Mucosa of rectum (tissue), 2 donors: ENCODE data around the gene MGST2.
A peak's percentile ranks its signal among the peaks of the same experiment; 100 is the strongest.

ENCODE experiments used
- H3K27ac ChIP-seq, 2 donors: one replicate each; pipeline ENCODE4 v1.7.0; 2013; ENCODE audit warnings: inconsistent platforms in 2 of 2, low read depth in 2 of 2, low read length in 2 of 2
- H3K27me3 ChIP-seq, 2 donors: one replicate each; pipeline ENCODE4 v1.7.0; 2013; ENCODE audit warnings: low read length in 2 of 2; ENCODE audit not compliant: control insufficient read depth in 2 of 2, insufficient read depth in 2 of 2
- H3K36me3 ChIP-seq, 2 donors: one replicate each; pipeline ENCODE4 v1.7.0; 2013; ENCODE audit warnings: low read length in 2 of 2; ENCODE audit not compliant: control insufficient read depth in 2 of 2, insufficient read depth in 2 of 2
- H3K4me1 ChIP-seq, 2 donors: one replicate each; pipeline ENCODE4 v1.7.0; 2013; ENCODE audit warnings: low read length in 2 of 2, mild to moderate bottlenecking in 1 of 2; ENCODE audit not compliant: control insufficient read depth in 2 of 2, insufficient read depth in 2 of 2
- H3K4me3 ChIP-seq, 2 donors: one replicate each; pipeline ENCODE4 v1.7.0; 2013; ENCODE audit warnings: low read length in 2 of 2
- H3K9ac ChIP-seq, 2 donors: one replicate each; pipeline ENCODE4 v1.7.0; 2013; ENCODE audit warnings: low read length in 2 of 2, low read depth in 1 of 2, mild to moderate bottlenecking in 1 of 2
- H3K9me3 ChIP-seq, 2 donors: one replicate each; pipeline ENCODE4 v1.7.0; 2013; ENCODE audit warnings: low read length in 2 of 2; ENCODE audit not compliant: control insufficient read depth in 2 of 2
- donor health status: healthy.
- donor health status: Normal muscosa, but diverticular disease.

Gene MGST2

DNA sequence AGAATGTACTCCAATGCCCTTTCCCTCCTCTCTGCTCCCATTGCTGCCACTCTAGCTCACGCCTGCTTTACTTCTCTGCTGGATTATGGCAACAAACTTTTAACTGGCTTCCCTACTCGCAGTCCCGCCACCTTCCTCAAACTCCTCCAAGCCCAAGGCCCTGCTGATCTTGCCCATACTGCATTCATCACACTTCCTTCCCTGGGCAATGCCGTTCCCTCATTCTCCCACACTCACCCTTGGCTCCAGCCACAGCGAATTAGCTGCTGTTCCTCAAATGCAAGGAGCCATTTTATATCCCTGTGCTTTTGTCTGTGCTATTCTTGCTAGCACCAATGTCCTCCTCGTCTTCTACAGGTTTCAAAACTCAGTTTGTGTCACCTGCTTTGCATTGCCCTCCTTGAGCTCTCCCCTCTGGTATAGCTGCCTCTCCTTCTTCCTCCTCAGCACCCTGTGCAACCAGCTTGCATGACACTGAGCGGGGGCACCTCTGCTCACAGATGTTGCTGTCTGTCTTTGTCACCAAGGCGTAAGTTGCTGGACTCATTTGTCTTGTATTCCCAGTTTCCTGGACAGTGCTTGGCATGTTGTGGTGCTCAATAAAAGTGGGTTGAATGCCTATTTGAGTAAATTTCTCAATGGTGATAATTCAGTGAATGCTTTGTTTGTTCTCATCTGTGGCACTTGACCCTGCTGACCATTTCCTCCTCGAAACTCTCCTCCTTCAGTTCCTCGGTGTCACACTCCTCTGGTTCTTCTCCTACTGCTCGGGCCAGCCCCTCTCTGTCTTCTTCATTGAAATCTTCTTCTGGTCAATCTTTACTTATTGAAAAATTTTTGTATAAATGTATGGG, 22.4 kb upstream of the MGST2 start:
- Histone ChIP-seq H3K27me3 (no peaks in the 10 kb centered on the region), H3K36me3 (no peaks in the 10 kb centered on the region), H3K4me1 (no peaks in the 10 kb centered on the region), H3K27ac (no peak overlapping the region), H3K9me3 (peaks cover 0 to 3% of the 10 kb centered on the region in 2 donors), H3K4me3 (no peak overlapping the region), H3K9ac (no peak overlapping the region)

DNA sequence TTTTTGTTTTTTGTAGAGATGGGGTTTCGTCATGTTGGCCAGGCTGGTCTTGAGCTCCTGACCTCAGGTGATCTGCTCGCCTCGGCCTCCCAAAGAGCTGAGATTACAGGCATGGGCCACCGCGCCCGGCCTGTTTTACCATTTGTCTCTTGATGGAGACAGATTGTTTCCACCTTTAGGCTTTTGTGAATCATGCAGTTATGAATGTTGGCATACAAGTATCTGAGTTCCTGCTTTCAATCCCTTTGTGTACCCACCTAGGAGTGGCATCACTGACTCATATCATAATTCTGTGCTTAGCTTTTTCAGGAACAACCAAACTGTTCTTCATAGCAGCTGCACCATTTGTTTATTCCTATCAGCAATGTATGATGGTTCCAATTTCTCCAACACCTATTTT, 20.2 kb upstream of the MGST2 start:
- H3K4me3 ChIP-seq = no peak overlapping the region
- H3K9ac ChIP-seq = no peak overlapping the region
- H3K4me1 ChIP-seq = no peaks in the 10 kb centered on the region
- no peaks in the 10 kb centered on the region for H3K36me3 ChIP-seq
- H3K27ac ChIP-seq = no peak overlapping the region
- H3K9me3 ChIP-seq = no peaks in the 10 kb centered on the region
- no peaks in the 10 kb centered on the region for H3K27me3 ChIP-seq

DNA sequence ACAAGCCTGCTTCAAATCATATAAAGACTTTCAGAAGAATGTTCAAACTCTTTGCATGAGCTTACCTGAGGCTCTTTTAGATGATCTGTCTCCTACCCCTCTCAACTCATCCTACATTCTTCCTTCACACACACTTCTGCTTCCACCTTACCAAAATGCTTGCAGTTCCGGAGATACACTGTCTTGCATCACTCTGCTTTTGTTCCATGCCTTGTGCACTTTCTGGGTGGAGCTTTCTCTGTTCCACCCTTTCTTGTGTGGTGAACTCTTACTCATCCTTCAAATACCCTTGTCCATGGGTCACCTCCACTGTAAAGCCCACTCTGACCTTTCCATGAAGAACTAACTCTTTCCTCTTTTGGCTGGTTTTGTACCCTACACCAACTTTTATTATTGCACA, 18.4 kb upstream of the MGST2 start:
- H3K27me3 ChIP-seq = no peaks in the 10 kb centered on the region
- H3K27ac ChIP-seq = no peak overlapping the region
- no peaks in the 10 kb centered on the region for H3K4me1 ChIP-seq
- no peak overlapping the region for H3K4me3 ChIP-seq
- H3K9me3 ChIP-seq = no peaks in the 10 kb centered on the region
- H3K9ac ChIP-seq = no peak overlapping the region
- H3K36me3 ChIP-seq = no peaks in the 10 kb centered on the region

GRCh38 chr4:139647952-139648351, 17.7 kb upstream of the MGST2 start:
- H3K36me3 ChIP-seq = no peaks in the 10 kb centered on the region
- no peak overlapping the region for H3K27ac ChIP-seq

DNA sequence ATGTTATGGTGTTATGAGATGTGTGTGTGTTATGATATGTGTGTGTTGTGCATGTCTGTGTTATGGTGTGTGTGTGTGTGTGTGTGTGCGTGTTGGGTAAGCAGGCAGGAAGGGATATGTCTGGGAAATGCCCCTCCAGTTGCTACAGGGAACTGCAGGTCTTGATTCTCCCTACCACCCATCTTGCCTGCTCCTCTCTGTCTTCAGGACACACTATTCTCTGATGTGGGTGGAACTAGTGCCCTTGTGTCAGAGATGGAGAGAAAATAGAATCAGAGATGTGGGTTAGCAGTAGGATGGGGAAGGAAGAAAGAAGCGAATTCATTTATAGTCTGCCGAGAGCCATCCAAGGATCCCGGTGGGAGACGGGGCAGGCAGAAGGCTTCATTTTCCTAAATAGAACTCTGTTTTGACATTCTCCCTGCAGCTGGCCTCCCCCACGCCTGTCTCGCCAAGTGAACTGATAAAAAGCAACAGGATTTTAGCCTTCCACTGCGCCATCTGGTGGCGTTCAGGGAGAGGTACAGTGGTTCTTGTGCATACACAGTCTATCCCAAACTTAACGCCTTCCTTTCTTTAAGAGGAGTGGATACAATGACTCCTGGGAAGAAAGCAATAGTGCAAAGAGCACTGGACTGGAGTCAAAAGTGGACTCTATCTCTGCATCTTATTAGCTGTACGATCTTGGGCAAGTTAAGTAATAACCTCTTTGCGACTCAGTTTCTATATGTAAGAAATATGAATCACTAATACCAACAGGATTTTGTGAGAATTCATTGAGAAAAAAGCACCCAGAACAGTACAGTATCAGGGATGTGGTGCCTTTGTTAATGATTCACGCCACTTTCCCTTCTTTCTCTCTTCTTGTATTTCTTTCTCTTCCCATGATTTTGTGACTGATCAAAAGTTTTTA, 14.1 kb upstream of the MGST2 start:
- H3K27ac ChIP-seq = no peak overlapping the region
- no peak overlapping the region for H3K9ac ChIP-seq
- H3K27me3 ChIP-seq = no peaks in the 10 kb centered on the region
- H3K9me3 ChIP-seq = no peaks in the 10 kb centered on the region
- peak overlapping the region; percentile 8 to 18 for H3K4me3 ChIP-seq
- H3K36me3 ChIP-seq = no peaks in the 10 kb centered on the region
- no peaks in the 10 kb centered on the region for H3K4me1 ChIP-seq

More at GRCh38 chr4:139647952-139648351, 17.7 kb upstream of the MGST2 start:
- Histone ChIP-seq H3K9me3 (no peaks in the 10 kb centered on the region), H3K9ac (no peak overlapping the region), H3K27me3 (no peaks in the 10 kb centered on the region), H3K4me1 (no peaks in the 10 kb centered on the region), H3K4me3 (no peak overlapping the region)

DNA sequence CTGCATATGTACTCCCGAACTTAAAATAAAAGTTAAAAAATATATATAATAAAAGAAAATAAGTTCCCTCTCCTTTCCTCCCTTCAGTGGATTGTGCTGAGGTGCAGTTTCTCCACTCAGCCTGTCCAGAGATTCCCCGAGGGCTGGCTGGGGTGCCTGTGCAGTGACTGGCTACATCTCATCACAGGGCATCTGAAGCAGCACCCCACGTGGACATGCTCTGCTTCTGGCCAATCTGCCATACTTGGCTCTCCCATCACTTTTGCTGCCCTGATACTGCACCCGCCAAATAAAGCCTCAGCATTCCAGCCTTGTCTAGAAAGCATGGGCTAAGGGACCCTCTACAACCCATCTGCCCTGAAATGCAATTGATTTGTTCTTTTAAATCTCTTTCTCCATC, 11.1 kb upstream of the MGST2 start:
- Histone ChIP-seq H3K36me3 (no peaks in the 10 kb centered on the region), H3K4me3 (no peak overlapping the region), H3K4me1 (no peaks in the 10 kb centered on the region), H3K9ac (no peak overlapping the region), H3K27ac (no peak overlapping the region), H3K9me3 (no peaks in the 10 kb centered on the region), H3K27me3 (no peaks in the 10 kb centered on the region)

- H3K27me3 ChIP-seq = no peaks in the 10 kb centered on the region
- no peak overlapping the region for H3K27ac ChIP-seq
- H3K9me3 ChIP-seq = no peaks in the 10 kb centered on the region
- no peak overlapping the region for H3K4me3 ChIP-seq
- H3K36me3 ChIP-seq = no peaks in the 10 kb centered on the region
- H3K4me1 ChIP-seq = no peaks in the 10 kb centered on the region
- H3K9ac ChIP-seq = no peak overlapping the region
Measured at GRCh38 chr4:139655116-139655515, 10.5 kb upstream of the MGST2 start.

DNA sequence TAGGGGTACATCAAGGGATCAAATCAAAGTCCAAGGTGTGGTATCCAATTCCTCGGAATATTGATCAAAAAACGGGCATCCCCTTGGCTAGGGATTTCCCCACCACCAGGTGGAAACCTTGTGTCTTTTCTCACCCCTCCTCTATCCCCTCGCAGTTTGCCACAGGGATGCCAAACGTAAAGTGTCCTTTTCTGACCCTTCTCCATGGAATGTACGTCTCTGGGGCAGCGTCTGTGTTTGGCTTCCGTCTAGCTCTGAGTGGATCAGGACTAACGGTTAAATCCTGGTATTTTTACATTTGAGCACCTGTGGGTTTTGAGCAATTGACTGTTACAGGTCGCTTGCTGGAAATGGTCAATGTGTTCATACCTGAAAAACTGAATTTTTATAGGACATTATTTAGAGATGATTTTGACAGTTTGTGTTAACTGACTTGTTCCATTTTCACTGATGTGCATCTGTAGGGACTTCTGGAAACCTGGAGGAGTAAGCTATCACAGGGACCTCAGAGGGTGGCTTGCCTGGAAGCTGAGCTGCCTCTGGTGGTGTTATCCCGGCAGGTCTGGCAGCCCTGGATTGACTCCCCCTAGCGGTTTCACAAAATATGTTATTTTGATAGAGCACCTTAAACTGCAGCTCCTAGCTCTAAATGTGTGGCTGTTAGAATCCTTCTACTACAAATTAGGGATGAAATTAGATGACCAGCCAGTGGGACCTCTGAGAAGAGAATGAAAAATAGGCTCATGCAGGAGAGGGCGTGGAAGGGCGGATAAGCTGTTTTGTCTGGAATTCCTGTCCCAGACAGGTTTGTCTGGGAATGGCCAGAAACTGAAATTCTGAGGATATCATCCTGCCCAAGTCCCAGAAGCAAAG, 8.8 kb upstream of the MGST2 start:
- H3K27me3 ChIP-seq = no peaks in the 10 kb centered on the region
- no peaks in the 10 kb centered on the region for H3K4me1 ChIP-seq
- H3K9me3 ChIP-seq = no peaks in the 10 kb centered on the region
- no peak overlapping the region for H3K4me3 ChIP-seq
- H3K36me3 ChIP-seq = no peaks in the 10 kb centered on the region
- no peak overlapping the region for H3K27ac ChIP-seq
- no peak overlapping the region for H3K9ac ChIP-seq

GRCh38 chr4:139658185-139658584, 7.4 kb upstream of the MGST2 start:
- H3K27me3 ChIP-seq = no peaks in the 10 kb centered on the region
- no peaks in the 10 kb centered on the region for H3K36me3 ChIP-seq
- no peaks in the 10 kb centered on the region for H3K4me1 ChIP-seq
- no peak overlapping the region for H3K27ac ChIP-seq
- no peak overlapping the region for H3K4me3 ChIP-seq
- no peaks in the 10 kb centered on the region for H3K9me3 ChIP-seq
- H3K9ac ChIP-seq = no peak overlapping the region
